Measurements from ENCODE around the gene CCDC3.

The CCDC3 gene

DNA sequence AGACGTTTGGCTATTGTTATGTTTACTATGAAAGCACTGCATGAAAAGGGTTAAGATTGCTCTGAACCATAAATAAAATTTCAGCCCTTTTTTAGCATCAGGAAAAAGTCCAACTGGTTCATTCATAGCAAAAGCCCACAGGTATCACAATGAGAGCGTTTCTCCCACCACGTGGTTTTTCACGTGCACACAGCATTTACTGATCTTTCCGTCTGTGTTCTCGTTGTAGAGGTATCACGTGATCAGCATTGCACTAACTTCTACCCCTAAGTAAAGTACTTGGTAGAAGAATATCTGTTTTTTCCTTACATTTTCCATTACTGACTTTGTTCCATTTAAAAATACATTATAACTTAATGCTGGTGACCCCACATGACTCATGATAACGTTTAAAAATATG lies 17.8 kb upstream of the CCDC3 start:
- ATAC-seq (ENCODE audit: low read depth) (no peak), DNase-seq (ENCODE audit: low spot score) (no peak)
- Histone ChIP-seq H3K9me3 (ENCODE audit: severe bottlenecking) (no peaks in the 10 kb centered on the region), H3K27me3 (ENCODE audit: insufficient read depth, poor library complexity, severe bottlenecking) (no peaks in the 10 kb centered on the region), H3K4me3 (ENCODE audit: severe bottlenecking) (no peak overlapping the region), H3K27ac (ENCODE audit: poor library complexity, severe bottlenecking) (no peak overlapping the region), H3K36me3 (ENCODE audit: low read depth) (no peaks in the 10 kb centered on the region), H3K4me1 (ENCODE audit: insufficient read depth, poor library complexity, severe bottlenecking) (no peaks in the 10 kb centered on the region)
- TF ChIP-seq, protein P1, sequence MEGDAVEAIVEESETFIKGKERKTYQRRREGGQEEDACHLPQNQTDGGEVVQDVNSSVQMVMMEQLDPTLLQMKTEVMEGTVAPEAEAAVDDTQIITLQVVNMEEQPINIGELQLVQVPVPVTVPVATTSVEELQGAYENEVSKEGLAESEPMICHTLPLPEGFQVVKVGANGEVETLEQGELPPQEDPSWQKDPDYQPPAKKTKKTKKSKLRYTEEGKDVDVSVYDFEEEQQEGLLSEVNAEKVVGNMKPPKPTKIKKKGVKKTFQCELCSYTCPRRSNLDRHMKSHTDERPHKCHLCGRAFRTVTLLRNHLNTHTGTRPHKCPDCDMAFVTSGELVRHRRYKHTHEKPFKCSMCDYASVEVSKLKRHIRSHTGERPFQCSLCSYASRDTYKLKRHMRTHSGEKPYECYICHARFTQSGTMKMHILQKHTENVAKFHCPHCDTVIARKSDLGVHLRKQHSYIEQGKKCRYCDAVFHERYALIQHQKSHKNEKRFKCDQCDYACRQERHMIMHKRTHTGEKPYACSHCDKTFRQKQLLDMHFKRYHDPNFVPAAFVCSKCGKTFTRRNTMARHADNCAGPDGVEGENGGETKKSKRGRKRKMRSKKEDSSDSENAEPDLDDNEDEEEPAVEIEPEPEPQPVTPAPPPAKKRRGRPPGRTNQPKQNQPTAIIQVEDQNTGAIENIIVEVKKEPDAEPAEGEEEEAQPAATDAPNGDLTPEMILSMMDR (IDR thresholded peaks at IDR 0.05; ENCODE audit: poor library complexity, severe bottlenecking) = no peak

DNA sequence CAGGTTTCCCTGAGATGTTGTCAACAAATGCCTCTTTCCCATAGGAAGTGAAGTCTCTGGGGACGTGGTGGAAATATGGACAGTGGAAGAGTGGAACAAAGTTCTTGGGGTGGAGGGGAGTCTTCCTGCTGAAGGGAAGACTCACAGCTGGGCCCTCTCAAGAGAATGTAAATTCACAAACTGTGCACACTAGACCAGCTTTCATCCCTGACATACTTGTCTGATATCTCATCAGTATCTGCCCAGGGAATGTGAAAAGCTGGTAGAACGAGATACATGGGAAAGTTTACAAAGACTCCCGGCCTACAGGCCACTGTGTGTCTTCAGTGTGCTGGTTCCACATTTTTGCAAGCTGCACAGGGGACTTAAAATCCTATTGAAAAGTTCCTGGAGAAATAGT lies 16.7 kb upstream of the CCDC3 start:
- H3K4me1 ChIP-seq (ENCODE audit: insufficient read depth, poor library complexity, severe bottlenecking) = no peaks in the 10 kb centered on the region
- TF ChIP-seq, protein P1 (IDR thresholded peaks at IDR 0.05; ENCODE audit: poor library complexity, severe bottlenecking) = no peak
- no peaks in the 10 kb centered on the region for H3K36me3 ChIP-seq (ENCODE audit: low read depth)
- DNase-seq (ENCODE audit: low spot score) (no peak), ATAC-seq (ENCODE audit: low read depth) (no peak)
- H3K27me3 ChIP-seq (ENCODE audit: insufficient read depth, poor library complexity, severe bottlenecking) = no peaks in the 10 kb centered on the region
- no peak overlapping the region for H3K27ac ChIP-seq (ENCODE audit: poor library complexity, severe bottlenecking)
- no peaks in the 10 kb centered on the region for H3K9me3 ChIP-seq (ENCODE audit: severe bottlenecking)
- no peak overlapping the region for H3K4me3 ChIP-seq (ENCODE audit: severe bottlenecking)

DNA sequence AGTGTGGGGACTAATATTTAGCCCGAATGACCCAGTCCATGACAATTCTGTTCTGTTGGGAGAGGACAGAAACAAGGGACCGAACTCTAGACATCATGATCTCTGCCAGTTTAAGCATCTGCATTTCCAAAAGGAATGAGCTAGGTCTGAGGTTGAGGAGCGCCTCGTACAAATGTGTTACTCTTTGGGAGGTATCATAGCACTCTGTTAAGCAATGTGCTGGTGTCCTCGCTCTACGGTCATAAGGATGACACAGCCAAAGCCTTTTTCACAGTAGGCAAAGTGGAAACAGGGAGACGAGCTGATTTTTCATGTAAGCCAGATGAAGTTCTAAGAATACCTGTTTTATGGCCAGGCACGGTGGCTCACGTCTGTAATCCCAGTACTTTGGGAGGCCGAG lies 15.4 kb upstream of the CCDC3 start:
- TF ChIP-seq, protein P1 (IDR thresholded peaks at IDR 0.05; ENCODE audit: poor library complexity, severe bottlenecking) = no peak
- DNase-seq (ENCODE audit: low spot score) (no peak), ATAC-seq (ENCODE audit: low read depth) (no peak)
- no peaks in the 10 kb centered on the region for H3K36me3 ChIP-seq (ENCODE audit: low read depth)
- no peak overlapping the region for H3K4me3 ChIP-seq (ENCODE audit: severe bottlenecking)
- H3K27me3 ChIP-seq (ENCODE audit: insufficient read depth, poor library complexity, severe bottlenecking) = no peaks in the 10 kb centered on the region
- no peaks in the 10 kb centered on the region for H3K4me1 ChIP-seq (ENCODE audit: insufficient read depth, poor library complexity, severe bottlenecking)
- H3K27ac ChIP-seq (ENCODE audit: poor library complexity, severe bottlenecking) = no peak overlapping the region
- H3K9me3 ChIP-seq (ENCODE audit: severe bottlenecking) = no peaks in the 10 kb centered on the region

GRCh38 chr10:13016426-13016825 lies 14.9 kb upstream of the CCDC3 start:
- no peak for DNase-seq (ENCODE audit: low spot score)
- no peak overlapping the region for H3K4me3 ChIP-seq (ENCODE audit: severe bottlenecking)
- no peaks in the 10 kb centered on the region for H3K36me3 ChIP-seq (ENCODE audit: low read depth)
- ATAC-seq (ENCODE audit: low read depth) = no peak
- H3K27ac ChIP-seq (ENCODE audit: poor library complexity, severe bottlenecking) = no peak overlapping the region
- H3K27me3 ChIP-seq (ENCODE audit: insufficient read depth, poor library complexity, severe bottlenecking) = no peaks in the 10 kb centered on the region
- TF ChIP-seq, protein P1 (IDR thresholded peaks at IDR 0.05; ENCODE audit: poor library complexity, severe bottlenecking) = no peak
- no peaks in the 10 kb centered on the region for H3K4me1 ChIP-seq (ENCODE audit: insufficient read depth, poor library complexity, severe bottlenecking)
- no peaks in the 10 kb centered on the region for H3K9me3 ChIP-seq (ENCODE audit: severe bottlenecking)

- ATAC-seq (ENCODE audit: low read depth) = no peak
- TF ChIP-seq, protein P1 (IDR thresholded peaks at IDR 0.05; ENCODE audit: poor library complexity, severe bottlenecking) = no peak
- Histone ChIP-seq H3K27ac (ENCODE audit: poor library complexity, severe bottlenecking) (no peak overlapping the region), H3K36me3 (ENCODE audit: low read depth) (no peaks in the 10 kb centered on the region), H3K27me3 (ENCODE audit: insufficient read depth, poor library complexity, severe bottlenecking) (peaks cover 2% of the 10 kb centered on the region), H3K9me3 (ENCODE audit: severe bottlenecking) (no peaks in the 10 kb centered on the region), H3K4me1 (ENCODE audit: insufficient read depth, poor library complexity, severe bottlenecking) (no peaks in the 10 kb centered on the region), H3K4me3 (ENCODE audit: severe bottlenecking) (no peak overlapping the region)
- DNase-seq (ENCODE audit: low spot score) = no peak
Measured at GRCh38 chr10:13006037-13006436, 4.5 kb upstream of the CCDC3 start.

All from RWPE2 (cell line).